Natural killer cell (primary cell): ENCODE results near the gene TBC1D22A. TPM values are rescaled to one million over a fixed set of nuclear protein-coding genes. Genes with fewer than 3 reads are reported as not detected.
A peak's percentile ranks its signal among the peaks of the same experiment; 100 is the strongest.

Experiments
- ATAC-seq, 3 donors: fragments of 150-1000 bp in 2 of 3; fragments of 200-7000 bp in 1 of 3; cut with Tn5 transposase; 1 replicate in 1 of 3; 2 replicates in 2 of 3; pipeline ENCODE4 v1.10.0; 2021; ENCODE audit warnings: mild to moderate bottlenecking in 2 of 3, moderate library complexity in 2 of 3
- DNase-seq, 2 donors: peaks; one replicate each; pipeline versions ENCODE4 v3.0.0 to v3.0.0-alpha.2; 2013 to 2021; ENCODE audit warnings: mixed read lengths in 1 of 2
- H3K27ac ChIP-seq: one replicate; pipeline ENCODE4 v1.5.1; 2013; ENCODE audit warnings: mild to moderate bottlenecking, low read length
- H3K27me3 ChIP-seq: one replicate; pipeline ENCODE4 v1.6.1; 2013; ENCODE audit warnings: low read length; ENCODE audit not compliant: control insufficient read depth, insufficient read depth
- H3K36me3 ChIP-seq: one replicate; pipeline ENCODE4 v1.6.1; 2013; ENCODE audit warnings: low read length; ENCODE audit not compliant: control insufficient read depth, insufficient read depth
- H3K4me1 ChIP-seq: one replicate; pipeline ENCODE4 v1.6.1; 2013; ENCODE audit warnings: low read length; ENCODE audit not compliant: control insufficient read depth, insufficient read depth
- H3K4me3 ChIP-seq: one replicate; pipeline ENCODE4 v1.5.1; 2013; ENCODE audit warnings: low read length
- H3K9me3 ChIP-seq: one replicate; pipeline ENCODE4 v1.6.1; 2013; ENCODE audit warnings: low read length; ENCODE audit not compliant: control insufficient read depth, insufficient read depth
- H3K27ac Mint-ChIP-seq, 2 donors: one replicate each; pipeline ENCODE4 v1.8.0; 2022; ENCODE audit warnings: mild to moderate bottlenecking in 2 of 2, mixed read lengths in 2 of 2, moderate library complexity in 1 of 2
- H3K27me3 Mint-ChIP-seq, 2 donors: one replicate each; pipeline ENCODE4 v1.8.0; 2022; ENCODE audit warnings: low read depth in 2 of 2, mixed read lengths in 2 of 2
- H3K36me3 Mint-ChIP-seq: one replicate; pipeline ENCODE4 v1.8.0; 2022; ENCODE audit warnings: mixed read lengths
- H3K4me1 Mint-ChIP-seq, 2 donors: one replicate each; pipeline ENCODE4 v1.8.0; 2022; ENCODE audit warnings: mixed read lengths in 2 of 2
- H3K4me3 Mint-ChIP-seq: one replicate; pipeline ENCODE4 v1.8.0; 2022; ENCODE audit warnings: mild to moderate bottlenecking, moderate library complexity, mixed read lengths
- H3K9me3 Mint-ChIP-seq, 2 donors: one replicate each; pipeline ENCODE4 v1.8.0; 2022; ENCODE audit warnings: mixed read lengths in 2 of 2
- CTCF ChIP-seq: fragments of 200-600 bp; IDR thresholded peaks from one replicate; pipeline ENCODE4 v1.8.0; 2022; ENCODE audit warnings: antibody characterized with exemption
- WGBS: methylation state at CpG from one replicate; pipeline ENCODE4 v1.1.7; 2013; ENCODE audit warnings: missing lambda C conversion rate; ENCODE audit not compliant: insufficient coverage; 5-methylcytosine and 5-hydroxymethylcytosine counted together
- intact Hi-C: fragments of 100-400 bp; cut with micrococcal nuclease; formaldehyde crosslinking; loops from one replicate; pipeline ENCODE4 v1.14.2; 2022
- total RNA-seq, 4 donors: library from RNA; stranded (reverse); fragments of 120-200 nt in 1 of 4; gene quantifications; one replicate each; pipeline versions ENCODE4 v1.2.3 to v1.2.4, GENCODE V29; 2013 to 2022

TBC1D22A gene
- total RNA-seq, 3 donors from 2014 or later (not counting 1 experiment from before 2014, with no cell fraction given): 47.4 to 53.7 (median 53.2) TPM

DNA sequence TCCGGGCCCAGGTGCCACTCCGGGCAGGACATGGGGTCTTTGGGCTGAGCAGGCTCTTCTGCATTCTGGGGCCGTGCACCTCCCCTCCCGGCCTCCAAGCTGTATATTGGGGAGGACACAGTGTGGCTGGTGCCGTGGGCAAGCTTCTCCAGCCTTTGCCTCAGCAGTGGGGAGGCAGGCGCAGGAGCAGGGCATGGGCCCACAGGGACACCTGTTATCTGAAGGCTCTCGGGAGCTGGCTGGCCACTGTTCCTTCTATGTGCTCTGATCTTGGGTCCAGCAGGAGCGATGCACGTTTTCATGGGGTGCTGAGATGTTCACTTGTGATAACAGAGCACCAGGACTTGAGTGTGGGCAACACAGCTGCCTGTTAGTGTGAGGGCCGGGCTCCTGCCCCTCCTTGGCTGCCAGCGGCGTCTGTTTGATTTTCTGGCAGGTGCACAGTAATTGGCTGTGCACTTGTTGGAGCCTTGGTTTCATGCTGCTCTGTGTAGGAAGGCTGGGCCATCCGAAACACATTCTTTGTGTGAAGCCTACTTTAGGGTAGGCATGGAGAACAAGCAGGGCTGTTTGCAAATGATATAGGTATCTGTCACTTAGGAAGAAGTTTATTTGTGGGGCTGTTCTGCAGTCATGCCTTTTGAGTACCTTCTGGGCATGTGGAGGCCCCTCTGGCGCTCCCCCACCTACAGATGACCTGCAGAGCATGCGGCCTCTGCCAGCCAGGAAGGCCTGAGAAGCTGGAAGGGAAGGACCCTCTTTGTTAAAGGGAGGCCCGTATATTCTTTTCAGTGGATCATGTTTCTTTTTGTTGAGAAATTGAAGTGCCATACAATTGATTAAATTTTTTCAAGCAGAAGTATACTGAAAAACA lies 201.5 kb downstream of the TBC1D22A start:
- no peak overlapping the region for H3K4me3 Mint-ChIP-seq
- H3K36me3 Mint-ChIP-seq: no peaks in the 10 kb centered on the region
- no peaks in the 10 kb centered on the region for H3K9me3 Mint-ChIP-seq
- no peaks in the 10 kb centered on the region for H3K27me3 Mint-ChIP-seq
- H3K27me3 ChIP-seq: no peaks in the 10 kb centered on the region
- DNase-seq (no peak), ATAC-seq (no peak)
- peaks cover 34 to 38% of the 10 kb centered on the region in 2 donors for H3K4me1 Mint-ChIP-seq
- H3K27ac Mint-ChIP-seq: peak overlapping the region in 1 of 2 donors; percentile 14
- no peaks in the 10 kb centered on the region for H3K4me1 ChIP-seq
- TF ChIP-seq CTCF: no peak
- intact Hi-C loops: no loop called here
- no peak overlapping the region for H3K27ac ChIP-seq
- H3K9me3 ChIP-seq: no peaks in the 10 kb centered on the region
- whole genome bisulfite sequencing: 93% methylated on average over 16 of the region's 16 CpGs
- H3K4me3 ChIP-seq: no peak overlapping the region
- no peaks in the 10 kb centered on the region for H3K36me3 ChIP-seq

- no peak overlapping the region for H3K4me3 Mint-ChIP-seq
- 91% methylated on average over 31 of the region's 31 CpGs for WGBS
Observed at GRCh38 chr22:46964773-46965550, 202.5 kb downstream of the TBC1D22A start.

GRCh38 chr22:46965555-46966494 lies 203.4 kb downstream of the TBC1D22A start:
- Histone ChIP-seq H3K4me1 (peaks cover 7% of the 10 kb centered on the region), H3K4me3 (no peak overlapping the region), H3K9me3 (no peaks in the 10 kb centered on the region), H3K27me3 (no peaks in the 10 kb centered on the region), H3K36me3 (no peaks in the 10 kb centered on the region), H3K27ac (no peak overlapping the region)
- ATAC-seq: peak in 1 of 3 donors; percentile 14
- 97% methylated on average over 30 of the region's 33 CpGs for WGBS
- intact Hi-C loops: no loop called here
- no peak for DNase-seq
- H3K36me3 Mint-ChIP-seq: no peaks in the 10 kb centered on the region
- H3K4me3 Mint-ChIP-seq: no peak overlapping the region
- H3K27ac Mint-ChIP-seq: peak overlapping the region in 1 of 2 donors; percentile 83
- H3K4me1 Mint-ChIP-seq: peaks cover 49 to 55% of the 10 kb centered on the region in 2 donors
- H3K9me3 Mint-ChIP-seq: no peaks in the 10 kb centered on the region
- no peak for TF ChIP-seq CTCF
- H3K27me3 Mint-ChIP-seq: no peaks in the 10 kb centered on the region

More at GRCh38 chr22:46964773-46965550, 202.5 kb downstream of the TBC1D22A start:
- no peaks in the 10 kb centered on the region for H3K9me3 Mint-ChIP-seq
- Histone ChIP-seq H3K4me1 (peaks cover 6% of the 10 kb centered on the region), H3K9me3 (no peaks in the 10 kb centered on the region), H3K4me3 (no peak overlapping the region), H3K27me3 (no peaks in the 10 kb centered on the region), H3K27ac (no peak overlapping the region), H3K36me3 (no peaks in the 10 kb centered on the region)
- ATAC-seq (no peak), DNase-seq (no peak)
- H3K27me3 Mint-ChIP-seq: no peaks in the 10 kb centered on the region
- no peaks in the 10 kb centered on the region for H3K36me3 Mint-ChIP-seq
- peaks cover 41 to 46% of the 10 kb centered on the region in 2 donors for H3K4me1 Mint-ChIP-seq
- intact Hi-C loops: no loop called here
- no peak for TF ChIP-seq CTCF
- no peak overlapping the region for H3K27ac Mint-ChIP-seq
